NAMALWA (cell line): ENCODE results near the gene PHF23.
"Not testable (repeated sequence)": the region's sequence is repeated elsewhere in the genome, so short reads cannot be mapped to it uniquely, and the experiment has no call there.

ENCODE experiments used
- DNase-seq: peaks from one replicate; pipeline ENCODE4 v3.0.0-alpha.2; 2015; ENCODE audit warnings: low spot score

PHF23 gene

DNA sequence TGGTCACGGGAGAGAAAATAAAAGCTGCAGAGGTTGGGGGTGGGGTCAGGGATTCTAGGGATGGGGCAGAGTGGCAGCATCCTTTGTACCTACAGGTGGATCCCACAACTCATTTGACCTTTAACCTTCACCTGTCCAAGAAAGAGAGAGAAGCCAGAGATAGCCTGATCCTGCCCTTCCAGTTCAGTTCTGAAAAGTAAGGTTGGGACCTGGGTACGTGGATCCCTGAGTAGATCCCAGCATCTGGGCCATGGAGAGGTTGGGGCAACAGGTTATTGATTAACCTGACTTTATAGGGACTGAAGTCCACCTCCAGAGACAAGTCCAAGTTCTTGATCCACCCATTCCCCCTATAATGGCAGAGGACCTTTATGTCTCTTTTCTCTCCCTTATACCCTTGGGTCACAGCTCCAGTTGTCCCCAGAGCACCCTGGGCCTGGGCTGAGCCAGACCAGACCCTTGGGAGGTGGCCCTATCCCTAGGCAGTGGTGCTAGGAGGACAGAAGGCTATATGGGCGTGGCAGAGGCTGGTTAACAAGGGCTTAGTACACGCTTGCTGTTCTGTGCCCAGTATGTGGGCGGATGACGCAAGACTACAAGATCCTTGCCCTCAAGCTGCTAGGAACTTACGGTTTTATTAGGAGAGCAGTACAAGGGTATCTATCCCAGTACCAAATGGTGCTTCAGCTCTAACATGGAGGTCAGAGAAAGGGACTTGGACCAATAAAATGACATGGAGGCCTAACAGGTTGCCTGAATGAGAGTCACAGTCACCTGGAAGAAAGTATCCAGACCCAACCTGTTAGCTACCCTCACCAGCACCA lies 19.7 kb upstream of the PHF23 start:
- DNase-seq = no peak

DNA sequence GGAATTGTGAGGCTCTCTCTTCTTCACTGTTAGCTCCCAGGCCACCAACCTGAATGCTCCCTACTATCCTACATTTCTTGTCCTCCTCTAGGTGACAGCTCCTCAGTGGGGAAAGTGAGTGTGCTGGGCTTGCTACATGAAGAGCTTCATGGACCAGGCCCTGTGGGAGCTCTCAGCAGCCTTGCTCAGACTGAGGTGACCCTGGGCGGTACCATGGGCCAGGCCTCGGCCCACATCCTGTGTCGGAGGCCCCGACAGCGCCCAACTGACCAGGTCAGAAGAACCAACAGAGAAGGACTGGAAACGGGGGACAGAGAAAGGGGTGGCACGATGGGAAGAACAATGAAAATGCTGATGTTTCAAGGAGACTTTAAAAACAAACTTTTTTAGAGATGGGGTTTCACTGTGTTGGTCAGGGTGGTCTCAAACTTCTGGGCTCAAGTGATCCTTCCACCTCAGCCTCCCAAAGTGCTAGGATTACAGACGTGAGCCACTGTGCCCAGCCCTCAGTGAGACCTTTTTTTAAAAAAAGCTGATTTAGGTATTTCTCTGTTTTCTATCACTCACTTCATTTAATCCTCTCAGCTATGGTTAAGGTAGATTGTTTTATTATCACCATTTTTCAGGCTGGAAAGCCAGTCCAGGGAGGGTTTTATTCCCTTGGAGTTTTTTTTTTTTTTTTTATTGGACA lies 17.7 kb upstream of the PHF23 start:
- DNase-seq = no peak

DNA sequence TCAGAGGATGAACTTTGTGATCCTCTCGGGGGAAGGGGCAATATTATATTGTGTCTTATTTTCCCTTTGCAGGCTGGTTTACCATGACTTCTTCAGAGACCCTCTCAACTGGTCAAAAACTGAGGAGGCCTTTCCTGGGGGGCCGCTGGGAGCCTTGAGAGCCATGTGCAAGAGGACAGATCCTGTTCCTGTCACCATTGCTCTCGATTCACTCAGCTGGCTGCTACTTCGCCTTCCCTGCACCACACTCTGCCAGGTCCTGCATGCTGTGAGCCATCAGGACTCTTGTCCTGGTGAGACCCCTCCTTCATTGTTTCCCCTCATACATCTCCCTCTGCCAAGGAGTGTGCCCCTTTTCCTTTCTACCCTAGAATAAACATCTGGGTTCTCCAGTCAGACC lies 15.3 kb upstream of the PHF23 start:
- no peak for DNase-seq

DNA sequence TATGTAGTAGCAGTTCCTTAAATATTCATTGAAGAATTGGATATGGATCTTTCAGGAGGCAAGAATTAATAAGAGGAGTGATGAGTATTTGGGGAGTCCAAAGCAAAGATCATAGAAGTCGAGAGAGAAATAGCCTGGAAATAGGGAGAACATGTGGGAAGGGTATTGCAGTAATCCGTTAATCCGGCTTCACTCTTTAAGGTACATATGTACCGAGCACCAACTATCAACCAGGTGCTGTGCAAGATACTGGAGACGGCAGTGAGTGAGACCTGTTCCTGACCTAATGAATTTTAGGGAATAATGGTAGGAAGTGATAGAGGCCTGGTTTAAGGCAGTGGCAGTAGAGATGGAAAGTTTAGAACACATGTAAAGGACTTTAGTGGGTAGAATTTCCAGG lies 13.8 kb upstream of the PHF23 start:
- no peak for DNase-seq

GRCh38 chr17:7252176-7253043 lies 13.2 kb upstream of the PHF23 start, which contains the start of gene ELP5:
Gene ELP5, plus strand, starts transcription at chr17:7252215. Its CDS starts 336 bp downstream, at chr17:7252551.
- DNase-seq = peak; percentile 90

DNA sequence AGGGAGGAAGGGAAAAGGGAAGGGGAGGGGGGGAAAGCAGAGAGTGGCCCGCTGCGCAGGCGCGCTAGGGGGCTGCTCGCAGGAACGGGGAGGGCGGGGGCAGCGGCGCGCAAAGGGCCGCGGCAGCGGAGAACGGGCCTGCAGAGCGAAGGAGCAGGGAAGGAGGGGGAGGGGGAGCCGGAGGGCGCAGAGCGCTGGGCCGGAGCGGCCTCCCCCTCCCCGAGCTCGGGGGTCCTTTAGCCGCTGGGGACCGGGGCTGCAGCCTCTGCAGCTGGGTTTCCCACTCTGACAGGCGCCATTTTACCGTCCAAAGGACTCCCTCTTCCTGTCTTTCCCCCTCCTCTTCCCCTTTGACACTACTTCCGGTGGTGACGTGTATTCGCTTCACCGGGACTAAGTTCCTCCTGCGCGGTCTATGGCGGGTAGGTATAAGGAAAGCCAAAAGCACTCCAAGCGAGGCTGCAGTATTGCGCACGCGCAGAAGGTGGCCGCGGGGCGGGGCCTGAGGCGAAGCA lies 12.5 kb upstream of the PHF23 start, which contains the start of gene CTDNEP1:
Gene CTDNEP1 (minus strand): TSS at position 74 of the 515 bp plus-strand sequence. CDS start 438 bp downstream, outside the sequence.
- DNase-seq = peak; percentile 98

DNA sequence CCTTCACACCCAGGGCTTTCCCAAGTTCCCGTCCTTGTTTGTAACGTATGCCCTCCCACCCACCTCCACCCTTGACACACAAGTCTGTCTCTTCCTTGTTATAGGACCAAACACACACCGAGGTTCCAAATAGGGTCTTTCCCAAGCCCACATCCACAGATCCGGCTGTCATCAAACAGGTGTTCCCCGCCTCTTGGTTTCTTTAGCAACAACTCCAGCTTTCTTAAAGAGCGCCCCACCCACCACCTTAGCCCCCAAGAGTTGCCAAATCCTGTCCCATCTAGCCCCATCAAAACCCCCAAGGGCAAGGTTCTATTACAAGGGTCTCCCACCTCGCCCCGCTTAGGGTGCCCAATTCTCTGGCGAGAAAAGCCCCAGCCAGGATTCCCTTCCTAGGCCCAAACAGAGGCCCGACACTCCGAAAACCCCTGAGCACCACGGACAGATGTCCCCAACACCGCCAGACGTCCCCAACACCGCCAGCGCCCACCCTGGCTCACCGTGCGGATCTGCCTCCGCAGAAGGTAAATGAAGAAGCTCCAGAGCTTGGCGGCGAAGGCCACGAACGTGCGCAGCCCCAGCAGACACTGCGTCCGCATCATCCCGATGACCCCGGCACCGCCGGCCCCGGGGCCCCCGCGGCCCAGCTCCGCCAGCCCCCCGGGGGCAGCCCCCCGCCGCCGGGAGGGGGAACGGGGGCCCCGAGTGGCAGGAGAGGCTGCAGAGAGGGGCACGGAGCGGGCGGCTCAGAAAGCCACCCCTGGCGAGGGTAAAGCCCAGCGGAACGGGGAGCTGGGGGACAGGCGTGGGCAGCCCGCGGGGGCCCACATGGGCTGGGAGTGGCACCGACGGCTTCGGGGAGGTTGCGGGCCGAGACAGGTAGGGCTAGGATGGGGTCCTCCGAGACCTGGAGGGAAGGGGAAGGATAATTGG lies 11.7 kb upstream of the PHF23 start:
- DNase-seq = peak; percentile 18

- DNase-seq = peak; percentile 23
Measured at GRCh38 chr17:7249830-7250229, 10.6 kb upstream of the PHF23 start.

- no peak for DNase-seq
Measured at GRCh38 chr17:7249214-7249613, 10.0 kb upstream of the PHF23 start.

DNA sequence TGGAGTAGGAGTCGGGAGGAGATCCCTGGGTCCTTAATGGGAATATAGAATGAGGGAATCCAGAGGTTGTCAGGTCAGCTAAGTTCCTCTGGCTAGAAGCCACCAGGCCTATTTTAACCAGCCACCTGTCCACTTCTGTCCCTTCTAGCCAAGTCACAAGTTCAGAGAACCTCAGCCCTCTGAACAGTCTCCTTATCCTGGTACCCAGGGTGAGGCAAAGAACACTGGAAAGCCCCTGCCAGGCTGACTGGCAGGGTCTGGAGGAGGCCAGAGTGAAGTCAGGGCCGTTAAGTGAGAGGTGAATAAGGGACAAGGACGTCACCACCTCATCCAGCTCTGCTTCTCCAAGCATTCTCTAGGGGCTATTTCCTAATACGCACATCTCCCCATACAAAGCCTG lies 9.5 kb upstream of the PHF23 start:
- no peak for DNase-seq

GRCh38 chr17:7246779-7247178 lies 7.5 kb upstream of the PHF23 start:
- no peak for DNase-seq

DNA sequence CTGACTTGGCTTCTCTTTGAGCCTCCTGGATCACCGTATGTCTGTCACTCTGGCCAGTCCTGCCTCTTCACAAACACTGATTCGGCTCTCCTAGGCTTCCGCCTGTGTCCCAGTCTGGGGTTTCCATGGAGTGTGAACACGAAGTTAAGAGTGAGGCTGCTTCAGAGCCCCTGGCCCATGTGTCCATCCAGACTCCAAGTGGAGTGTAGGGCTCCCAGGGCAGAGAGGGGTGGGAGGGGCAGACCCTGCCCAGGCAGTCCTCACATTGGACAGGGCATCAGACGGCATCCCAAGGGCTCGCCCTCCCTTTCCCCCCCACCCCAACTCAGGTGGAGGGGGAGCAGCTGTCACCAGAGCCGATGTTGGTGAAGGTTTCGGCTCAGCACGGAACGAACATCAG lies 4.6 kb upstream of the PHF23 start:
- not testable (repeated sequence) for DNase-seq

DNA sequence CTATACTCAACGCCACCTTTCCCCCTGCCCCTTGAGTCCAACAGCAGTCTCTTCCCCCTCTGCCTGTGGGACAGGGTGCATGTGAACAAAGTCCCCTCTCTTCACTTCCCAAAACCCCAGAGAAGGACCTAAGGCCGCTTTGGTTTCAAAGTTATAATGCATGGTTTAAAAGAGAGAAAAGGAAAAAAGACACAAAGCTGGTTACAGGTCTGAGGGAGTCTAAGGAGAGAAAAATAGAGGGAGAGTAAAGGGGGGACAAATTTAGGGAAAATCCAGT lies 4.1 kb upstream of the PHF23 start:
- DNase-seq = no peak

DNA sequence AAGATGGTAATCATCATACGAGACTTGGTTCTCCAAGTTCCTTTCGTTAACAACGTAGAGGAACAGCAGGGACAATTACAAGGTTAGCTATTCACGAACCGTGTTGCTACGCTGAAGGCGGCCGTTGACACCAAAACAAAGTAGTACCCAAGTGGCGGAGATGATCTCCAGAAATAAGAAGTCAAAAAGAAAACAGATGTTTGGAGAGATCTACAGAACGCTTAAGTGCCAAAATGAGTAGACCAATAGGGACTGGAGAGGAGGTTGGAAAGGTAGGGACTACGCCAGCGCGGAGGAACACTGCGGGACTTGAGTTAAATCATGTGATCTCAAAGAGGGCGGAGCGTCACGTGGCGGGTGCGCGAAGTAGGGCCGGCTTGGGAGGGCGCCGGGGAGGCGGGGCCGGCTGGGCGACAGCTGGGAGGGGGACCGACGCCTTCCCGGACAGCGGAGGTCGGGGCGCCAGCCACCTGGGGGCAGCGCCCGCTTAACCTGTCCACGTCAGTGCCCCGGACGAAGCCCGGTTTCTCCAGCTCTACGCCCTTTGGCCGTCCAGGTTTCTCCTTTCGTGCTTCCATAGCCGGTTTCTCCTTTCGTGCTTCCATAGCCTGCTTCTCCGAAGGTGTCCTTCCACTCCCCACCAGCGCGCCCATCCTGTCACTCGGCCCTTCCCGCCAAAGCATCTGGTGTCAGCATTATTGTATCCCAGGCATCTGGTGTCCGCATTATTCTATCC lies 3.6 kb upstream of the PHF23 start:
- peak; percentile 85 for DNase-seq

DNA sequence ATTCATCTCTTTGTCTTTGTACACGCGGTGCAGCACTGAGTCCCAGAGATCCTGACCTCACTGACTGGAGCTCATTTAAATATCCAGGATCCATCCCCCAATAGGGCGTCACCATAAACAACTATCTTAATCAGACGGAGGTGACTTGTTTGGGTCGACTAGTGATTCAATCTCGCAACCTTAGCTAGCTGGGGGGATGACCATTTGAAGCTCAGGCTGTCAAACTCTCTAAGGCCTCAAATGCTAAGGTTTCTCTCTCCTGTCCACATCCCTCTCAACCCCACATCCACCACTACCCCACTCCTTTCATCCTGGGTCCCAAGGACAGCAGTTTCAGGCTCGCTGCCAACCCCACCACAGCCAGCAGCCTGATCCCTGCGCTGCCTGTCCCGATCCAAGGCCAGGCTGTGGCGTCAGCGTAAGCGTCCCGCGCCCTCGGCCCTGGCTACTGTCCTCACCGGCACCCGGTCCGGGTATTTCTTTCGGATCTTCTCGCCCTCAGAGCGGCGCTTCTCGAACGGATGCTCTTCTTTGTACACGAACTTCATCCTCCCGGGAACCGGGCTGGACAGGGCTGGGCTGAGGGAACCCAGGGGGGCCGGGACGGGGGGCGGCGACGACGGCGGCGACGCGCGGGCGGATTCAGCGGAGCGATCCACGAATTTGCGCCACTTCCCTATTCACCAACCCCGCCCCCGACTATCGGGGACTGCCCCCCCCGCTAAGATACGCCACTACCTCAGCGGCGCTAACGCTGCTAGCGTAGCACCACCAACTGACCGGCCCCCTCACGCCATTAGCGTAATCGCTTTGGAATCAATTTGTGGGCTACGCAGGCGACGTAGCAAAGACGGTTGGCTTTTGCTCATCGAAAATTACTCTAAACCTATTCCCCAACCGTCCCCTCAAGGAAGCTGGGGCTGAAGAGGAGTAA lies 2.8 kb upstream of the PHF23 start, which contains the start of gene GABARAP:
Gene GABARAP (minus strand): TSS at position 667 of the 934 bp plus-strand sequence. CDS start 119 bp downstream, at position 548.
- DNase-seq = peak; percentile 78

DNA sequence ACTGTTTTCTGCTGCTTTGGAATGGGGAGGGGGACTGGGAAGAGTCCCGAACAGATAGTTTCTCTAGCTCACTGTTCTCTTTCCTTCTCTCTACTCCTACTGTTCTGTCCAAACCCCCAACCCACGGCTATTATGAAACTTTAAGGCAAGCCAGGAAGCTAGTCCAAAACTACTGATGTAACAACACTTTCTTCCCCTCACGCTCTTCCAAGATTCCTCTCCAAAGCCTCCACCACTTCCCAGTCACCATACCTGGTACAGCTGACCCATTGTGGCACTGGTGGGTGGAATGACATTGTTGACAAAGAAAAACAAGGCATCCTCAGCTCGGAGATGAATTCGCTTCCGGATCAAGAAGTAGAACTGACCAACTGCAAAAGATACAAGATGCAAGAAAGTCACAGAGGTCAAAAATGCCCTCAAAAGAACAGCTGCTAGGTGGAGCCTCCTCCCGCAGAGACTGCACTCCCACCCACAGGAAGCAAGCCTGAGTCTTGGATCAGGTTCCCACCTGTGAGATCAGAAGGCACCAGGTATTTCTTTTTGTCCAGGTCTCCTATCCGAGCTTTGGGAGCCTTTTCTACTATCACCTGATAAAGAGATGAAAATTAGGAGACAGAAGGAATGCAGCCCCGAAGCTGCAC lies 2.0 kb upstream of the PHF23 start:
- no peak for DNase-seq

GRCh38 chr17:7240375-7240774 lies 1.1 kb upstream of the PHF23 start:
- peak; percentile 30 for DNase-seq

GRCh38 chr17:7238420-7239090 lies 702 bp downstream of the PHF23 start:
- DNase-seq = peak; percentile 24
